GM10266 (cell line): Measurements from ENCODE around the gene BBIP1.

ENCODE experiments used
- DNase-seq: peaks from one replicate; pipeline ENCODE4 v3.0.0; 2012; ENCODE audit errors: extremely low spot score
- CTCF ChIP-seq: IDR thresholded peaks from 2 replicates; pipeline ENCODE4 v1.5.1; 2012; ENCODE audit warnings: mild to moderate bottlenecking, low read depth; ENCODE audit not compliant: control insufficient read depth, insufficient read depth; ENCODE audit errors: missing control alignments

The BBIP1 gene

GRCh38 chr10:110861930-110862649, 56.9 kb downstream of the BBIP1 start:
- no peak for DNase-seq
- no peak for TF ChIP-seq CTCF

GRCh38 chr10:110861476-110861875, 57.5 kb downstream of the BBIP1 start:
- no peak for TF ChIP-seq CTCF

GRCh38 chr10:110860576-110861241, 58.3 kb downstream of the BBIP1 start:
- no peak for DNase-seq
- no peak for TF ChIP-seq CTCF

More at GRCh38 chr10:110861476-110861875, 57.5 kb downstream of the BBIP1 start:
- DNase-seq: no peak

GRCh38 chr10:110859973-110860376, 59.0 kb downstream of the BBIP1 start:
- DNase-seq: no peak
- TF ChIP-seq CTCF: no peak

GRCh38 chr10:110859206-110859972, 59.6 kb downstream of the BBIP1 start:
- TF ChIP-seq CTCF: no peak
- no peak for DNase-seq

- no peak for TF ChIP-seq CTCF
- DNase-seq: no peak
Measured at GRCh38 chr10:110858297-110858934, 60.6 kb downstream of the BBIP1 start.
